OCI-M1 (cell line): ENCODE measurements around the gene ARAF.
A peak's percentile ranks its signal among the peaks of the same experiment; 100 is the strongest.
"Not testable (repeated sequence)": the region's sequence is repeated elsewhere in the genome, so short reads cannot be mapped to it uniquely, and the experiment has no call there.

Source experiments
- DNase-seq: peaks from one replicate; lab custom pipeline; 2025; lab: John Stamatoyannopoulos, UW

Gene ARAF

GRCh38 chrX:47560934-47561658 lies at the start of gene ARAF:
Gene ARAF (plus strand): TSS chrX:47561205. CDS start chrX:47562968, 1,763 bp downstream.
- DNase-seq, result peak; percentile 98

- DNase-seq, result peak; percentile 1
Observed at GRCh38 chrX:47512383-47512782, 48.6 kb upstream of the ARAF start.

- DNase-seq, result not testable (repeated sequence)
Observed at GRCh38 chrX:47513034-47513965, 47.7 kb upstream of the ARAF start.

- DNase-seq, result no peak
Observed at GRCh38 chrX:47514533-47515235, 46.3 kb upstream of the ARAF start.

- no peak for DNase-seq
Observed at GRCh38 chrX:47515941-47516665, 44.9 kb upstream of the ARAF start.

- no peak for DNase-seq
Observed at GRCh38 chrX:47518144-47518543, 42.9 kb upstream of the ARAF start.

GRCh38 chrX:47523297-47523696 lies 37.7 kb upstream of the ARAF start:
- peak; percentile 86 for DNase-seq

GRCh38 chrX:47523713-47524166 lies 37.3 kb upstream of the ARAF start:
- no peak for DNase-seq

- DNase-seq, result no peak
Observed at GRCh38 chrX:47529548-47529947, 31.5 kb upstream of the ARAF start.

- peak; percentile 91 for DNase-seq
Observed at GRCh38 chrX:47530049-47530448, 31.0 kb upstream of the ARAF start.

GRCh38 chrX:47539860-47540259 lies 21.1 kb upstream of the ARAF start:
- DNase-seq, result no peak

GRCh38 chrX:47540754-47541538 lies 20.1 kb upstream of the ARAF start:
- peak; percentile 94 for DNase-seq

- DNase-seq, result no peak
Observed at GRCh38 chrX:47543496-47543895, 17.5 kb upstream of the ARAF start.

GRCh38 chrX:47556045-47556623 lies 4.9 kb upstream of the ARAF start:
- DNase-seq, result peak; percentile 95

GRCh38 chrX:47558436-47558835 lies 2.6 kb upstream of the ARAF start:
- no peak for DNase-seq

- no peak for DNase-seq
Observed at GRCh38 chrX:47560179-47560933, 649 bp upstream of the ARAF start.

GRCh38 chrX:47561659-47562151 lies 700 bp downstream of the ARAF start:
- DNase-seq, result no peak

- peak; percentile 77 for DNase-seq
Observed at GRCh38 chrX:47562615-47563243, 1.7 kb downstream of the ARAF start.

GRCh38 chrX:47563801-47564315 lies 2.9 kb downstream of the ARAF start:
- peak; percentile 71 for DNase-seq
